PC-3 (cell line): Measurements from ENCODE around the gene CHAF1B. TPM values are rescaled to one million over a fixed set of nuclear protein-coding genes. Genes with fewer than 3 reads are reported as not detected.

Experiments used
- ATAC-seq: fragments of 200-7000 bp; cut with Tn5 transposase; 2 replicates; pipeline ENCODE4 v1.9.1; 2020; ENCODE audit warnings: mild to moderate bottlenecking, moderate library complexity
- BruUV-seq: library from RNA; stranded (reverse); fragments of 400-500 nt; replicated peaks from 2 replicates; lab custom pipeline; 2021; lab: Mats Ljungman, UMichigan
- CTCF ChIA-PET: fragments of 300-600 bp; sonication (Branson Sonifier 250); formaldehyde crosslinking; loops from one replicate; lab custom pipeline; 2022; ENCODE audit warnings: antibody characterized with exemption; lab: Charles Lee
- POLR2A ChIA-PET: fragments of 300-600 bp; sonication (Branson Sonifier 250); formaldehyde crosslinking; loops from one replicate; lab custom pipeline; 2022; ENCODE audit warnings: antibody characterized with exemption; ENCODE audit not compliant: unreplicated experiment; lab: Charles Lee
- DNase-seq: peaks from one replicate; pipeline ENCODE4 v3.0.0-alpha.2; 2015
- H2AFZ ChIP-seq: fragments of 300-600 bp; sonication (generic); 2 replicates; pipeline ENCODE4 v1.6.0; 2016; ENCODE audit warnings: antibody characterized with exemption, low read length
- H3F3A ChIP-seq: fragments of 300-600 bp; sonication (generic); one replicate; pipeline ENCODE4 v1.6.0; 2017; ENCODE audit warnings: antibody characterized with exemption, low read length, control low read depth, mild to moderate bottlenecking; ENCODE audit not compliant: unreplicated experiment
- H3K27ac ChIP-seq: fragments of 300-600 bp; sonication (generic); 2 replicates; pipeline ENCODE4 v1.5.1; 2016; ENCODE audit warnings: mild to moderate bottlenecking, low read length
- H3K27me3 ChIP-seq: fragments of 300-600 bp; sonication (generic); 2 replicates; pipeline ENCODE4 v1.6.1; 2016; ENCODE audit warnings: low read length, mixed read lengths
- H3K36me3 ChIP-seq: fragments of 300-600 bp; sonication (generic); 2 replicates; pipeline ENCODE4 v1.6.1; 2016; ENCODE audit warnings: low read depth, mixed run types, low read length, mixed read lengths
- H3K4me1 ChIP-seq: fragments of 300-600 bp; sonication (generic); 2 replicates; pipeline ENCODE4 v1.5.1; 2016; ENCODE audit warnings: low read length; ENCODE audit not compliant: insufficient read depth
- H3K4me2 ChIP-seq: fragments of 300-600 bp; sonication (generic); 2 replicates; pipeline ENCODE4 v1.6.0; 2016; ENCODE audit warnings: low read length
- H3K4me3 ChIP-seq: fragments of 300-600 bp; sonication (generic); 2 replicates; pipeline ENCODE4 v1.5.1; 2016; ENCODE audit warnings: mild to moderate bottlenecking, low read length, mixed read lengths
- H3K79me2 ChIP-seq: fragments of 300-600 bp; sonication (generic); 2 replicates; pipeline ENCODE4 v1.6.1; 2017; ENCODE audit warnings: low read length, mixed read lengths
- H3K9ac ChIP-seq: fragments of 300-600 bp; sonication (generic); 2 replicates; pipeline ENCODE4 v1.6.0; 2016; ENCODE audit warnings: mild to moderate bottlenecking, low read length
- H3K9me2 ChIP-seq: fragments of 300-600 bp; sonication (generic); replicated peaks from 2 replicates; pipeline ENCODE4 v1.6.1; 2016; ENCODE audit warnings: mixed run types, low read length, mixed read lengths
- H3K9me3 ChIP-seq: fragments of 300-600 bp; sonication (generic); 2 replicates; pipeline ENCODE4 v1.6.1; 2016; ENCODE audit warnings: low read length, mixed read lengths
- H4K20me1 ChIP-seq: fragments of 300-600 bp; sonication (generic); 2 replicates; pipeline ENCODE4 v1.6.1; 2016; ENCODE audit warnings: low read length, mixed read lengths
- EZH2 ChIP-seq: fragments of 300-600 bp; sonication (generic); IDR thresholded peaks from one replicate; pipeline ENCODE4 v1.6.1; 2017; ENCODE audit warnings: antibody characterized with exemption, mild to moderate bottlenecking, low read length; ENCODE audit not compliant: unreplicated experiment
- EZH2phosphoT487 ChIP-seq: fragments of 300-600 bp; sonication (generic); IDR thresholded peaks from 2 replicates; pipeline ENCODE4 v1.6.1; 2018; ENCODE audit warnings: mild to moderate bottlenecking, antibody characterized with exemption, low read length, borderline replicate concordance
- intact Hi-C: fragments of 100-400 bp; cut with micrococcal nuclease; formaldehyde crosslinking; loops from 2 replicates; pipeline ENCODE4 v1.9.0; 2023
- total RNA-seq: library from RNA; depleted of rRNA; stranded (reverse); fragments of >200 nt; gene quantifications from 2 replicates; pipeline ENCODE4 v1.2.3, GENCODE V29; 2014
- TF ChIP-seq, protein P1 (sequence below): fragments of 300-600 bp; sonication (generic); conservative IDR thresholded peaks from 2 replicates; pipeline ENCODE4 v1.5.1; 2017; ENCODE audit warnings: antibody characterized with exemption, low read depth, mild to moderate bottlenecking, low read length

CHAF1B gene
- total RNA-seq, 1 experiment from 2014 or later, result 19.0 TPM

DNA sequence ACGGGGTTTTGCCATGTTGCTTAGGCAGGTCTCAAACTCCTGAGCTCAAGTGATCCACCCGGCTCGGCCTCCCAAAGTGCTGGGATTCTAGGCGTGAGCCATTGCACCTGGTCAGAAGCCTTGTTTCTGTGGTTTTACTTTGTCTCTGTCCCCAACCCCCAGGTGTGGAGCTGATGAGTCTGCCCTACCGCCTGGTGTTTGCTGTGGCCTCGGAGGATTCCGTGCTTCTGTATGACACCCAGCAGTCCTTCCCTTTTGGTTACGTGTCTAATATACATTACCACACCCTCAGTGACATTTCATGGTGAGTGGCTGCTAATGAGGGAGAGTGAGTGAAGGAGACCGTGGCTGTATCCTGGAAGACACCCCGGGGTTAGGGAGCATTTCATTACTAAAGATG, 26.1 kb downstream of the CHAF1B start:
- DNase-seq, result no peak
- no peak overlapping the region for H3K9ac ChIP-seq
- H3K4me3 ChIP-seq, result no peak overlapping the region
- H4K20me1 ChIP-seq, result no peaks in the 10 kb centered on the region
- intact Hi-C loops, result no loop called here
- TF ChIP-seq EZH2, result no peak
- no peak for TF ChIP-seq EZH2phosphoT487
- TF ChIP-seq, protein P1, sequence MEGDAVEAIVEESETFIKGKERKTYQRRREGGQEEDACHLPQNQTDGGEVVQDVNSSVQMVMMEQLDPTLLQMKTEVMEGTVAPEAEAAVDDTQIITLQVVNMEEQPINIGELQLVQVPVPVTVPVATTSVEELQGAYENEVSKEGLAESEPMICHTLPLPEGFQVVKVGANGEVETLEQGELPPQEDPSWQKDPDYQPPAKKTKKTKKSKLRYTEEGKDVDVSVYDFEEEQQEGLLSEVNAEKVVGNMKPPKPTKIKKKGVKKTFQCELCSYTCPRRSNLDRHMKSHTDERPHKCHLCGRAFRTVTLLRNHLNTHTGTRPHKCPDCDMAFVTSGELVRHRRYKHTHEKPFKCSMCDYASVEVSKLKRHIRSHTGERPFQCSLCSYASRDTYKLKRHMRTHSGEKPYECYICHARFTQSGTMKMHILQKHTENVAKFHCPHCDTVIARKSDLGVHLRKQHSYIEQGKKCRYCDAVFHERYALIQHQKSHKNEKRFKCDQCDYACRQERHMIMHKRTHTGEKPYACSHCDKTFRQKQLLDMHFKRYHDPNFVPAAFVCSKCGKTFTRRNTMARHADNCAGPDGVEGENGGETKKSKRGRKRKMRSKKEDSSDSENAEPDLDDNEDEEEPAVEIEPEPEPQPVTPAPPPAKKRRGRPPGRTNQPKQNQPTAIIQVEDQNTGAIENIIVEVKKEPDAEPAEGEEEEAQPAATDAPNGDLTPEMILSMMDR, result no peak
- H3K36me3 ChIP-seq, result peaks cover 24% of the 10 kb centered on the region
- H2AFZ ChIP-seq, result no peak overlapping the region
- H3K79me2 ChIP-seq, result no peaks in the 10 kb centered on the region
- H3F3A ChIP-seq, result no peaks in the 10 kb centered on the region
- BruUV-seq, result no TSS peak
- no peaks in the 10 kb centered on the region for H3K9me3 ChIP-seq
- POLR2A ChIA-PET, result no interaction called here
- H3K4me2 ChIP-seq, result no peak overlapping the region
- CTCF ChIA-PET, result no interaction called here
- no peaks in the 10 kb centered on the region for H3K4me1 ChIP-seq
- H3K9me2 ChIP-seq, result no peaks in the 10 kb centered on the region
- no peaks in the 10 kb centered on the region for H3K27me3 ChIP-seq
- no peak for ATAC-seq
- no peak overlapping the region for H3K27ac ChIP-seq

DNA sequence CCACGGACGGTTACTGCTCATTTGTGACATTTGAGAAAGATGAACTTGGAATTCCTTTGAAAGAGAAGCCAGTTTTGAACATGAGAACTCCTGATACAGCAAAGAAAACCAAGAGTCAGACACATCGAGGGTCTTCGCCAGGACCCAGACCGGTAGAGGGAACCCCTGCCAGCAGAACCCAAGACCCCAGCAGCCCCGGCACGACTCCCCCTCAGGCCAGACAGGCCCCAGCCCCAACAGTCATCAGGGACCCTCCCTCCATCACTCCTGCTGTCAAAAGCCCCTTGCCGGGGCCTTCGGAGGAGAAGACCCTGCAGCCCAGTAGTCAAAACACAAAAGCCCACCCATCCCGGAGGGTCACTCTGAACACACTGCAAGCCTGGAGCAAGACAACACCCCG, 27.7 kb downstream of the CHAF1B start:
- DNase-seq (no peak), ATAC-seq (no peak)
- H3K9me2 ChIP-seq, result no peaks in the 10 kb centered on the region
- H3K4me3 ChIP-seq, result no peak overlapping the region
- CTCF ChIA-PET, result no interaction called here
- no peaks in the 10 kb centered on the region for H3F3A ChIP-seq
- no peak overlapping the region for H3K9ac ChIP-seq
- H3K4me2 ChIP-seq, result no peak overlapping the region
- POLR2A ChIA-PET, result no interaction called here
- BruUV-seq, result no TSS peak
- no peak overlapping the region for H3K27ac ChIP-seq
- H3K27me3 ChIP-seq, result no peaks in the 10 kb centered on the region
- intact Hi-C loops, result no loop called here
- H2AFZ ChIP-seq, result no peak overlapping the region
- no peaks in the 10 kb centered on the region for H3K9me3 ChIP-seq
- TF ChIP-seq EZH2, result no peak
- no peak for TF ChIP-seq EZH2phosphoT487
- TF ChIP-seq, protein P1, result no peak
- H3K36me3 ChIP-seq, result peaks cover 27% of the 10 kb centered on the region
- no peaks in the 10 kb centered on the region for H3K4me1 ChIP-seq
- no peaks in the 10 kb centered on the region for H4K20me1 ChIP-seq
- no peaks in the 10 kb centered on the region for H3K79me2 ChIP-seq

DNA sequence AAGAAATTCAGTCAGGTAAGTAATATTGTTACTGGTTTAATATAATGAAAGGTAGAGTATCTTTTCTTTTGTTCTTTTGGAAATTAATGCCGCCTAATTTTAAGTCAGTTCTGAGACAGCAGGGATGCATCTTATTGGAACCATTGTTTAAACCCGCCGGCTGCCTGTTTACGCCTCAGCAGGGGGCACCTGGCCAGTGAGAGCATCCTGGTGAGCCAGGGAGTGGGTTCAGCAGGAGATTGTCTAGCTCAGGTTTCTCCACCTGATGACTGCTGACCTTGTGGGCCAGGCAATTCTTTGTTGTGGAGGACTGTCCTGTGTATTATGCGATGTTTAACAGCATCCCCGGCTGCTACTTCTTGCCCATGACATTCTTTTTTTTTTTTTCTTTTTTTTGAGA, 30.2 kb downstream of the CHAF1B start:
- BruUV-seq, result no TSS peak
- POLR2A ChIA-PET, result no interaction called here
- H3K36me3 ChIP-seq, result peaks cover 20% of the 10 kb centered on the region

More for the DNA sequence above, 30.2 kb downstream of the CHAF1B start:
- Histone ChIP-seq H3K4me1 (no peaks in the 10 kb centered on the region), H3F3A (no peaks in the 10 kb centered on the region), H3K27me3 (no peaks in the 10 kb centered on the region), H3K9ac (no peak overlapping the region), H3K4me2 (no peak overlapping the region), H3K79me2 (no peaks in the 10 kb centered on the region), H4K20me1 (no peaks in the 10 kb centered on the region), H3K4me3 (no peak overlapping the region), H3K9me3 (no peaks in the 10 kb centered on the region), H2AFZ (no peak overlapping the region), H3K9me2 (no peaks in the 10 kb centered on the region), H3K27ac (no peak overlapping the region)
- CTCF ChIA-PET, result no interaction called here
- ATAC-seq, result no peak
- DNase-seq, result no peak
- intact Hi-C loops, result no loop called here
- TF ChIP-seq EZH2 (no peak), EZH2phosphoT487 (no peak)
- TF ChIP-seq, protein P1, result no peak
